SK-N-SH treated with all-trans-retinoic acid at 6 μM for 48 hours (cell line): Measurements from ENCODE around the gene DNAJC10.
"Not testable (repeated sequence)": the region's sequence is repeated elsewhere in the genome, so short reads cannot be mapped to it uniquely, and the experiment has no call there.

Source experiments
- ATAC-seq: fragments of 200-7000 bp; cut with Tn5 transposase; 3 replicates; pipeline ENCODE4 v1.9.1; 2020; ENCODE audit warnings: mild to moderate bottlenecking, moderate library complexity
- ARNTL ChIP-seq: fragments of 450-650 bp; formaldehyde crosslinking; IDR thresholded peaks from 2 replicates; pipeline ENCODE4 v1.5.0; 2020; ENCODE audit warnings: low read depth, mild to moderate bottlenecking, moderate library complexity, borderline replicate concordance
- CSDC2 ChIP-seq: fragments of 250-450 bp; sonication (Bioruptor Pico); IDR thresholded peaks from 2 replicates; pipeline ENCODE4 v1.5.0; 2020; ENCODE audit warnings: mild to moderate bottlenecking, moderate library complexity
- ESRRG ChIP-seq: fragments of 250-450 bp; sonication (Bioruptor Pico); IDR thresholded peaks from 2 replicates; pipeline ENCODE4 v1.6.1; 2021; ENCODE audit warnings: mild to moderate bottlenecking
- ISL1 ChIP-seq: fragments of 250-450 bp; sonication (Bioruptor Pico); IDR thresholded peaks from 2 replicates; pipeline ENCODE4 v2.1.2; 2022; ENCODE audit warnings: mild to moderate bottlenecking, moderate library complexity
- OSR1 ChIP-seq: fragments of 250-450 bp; sonication (Bioruptor Pico); IDR thresholded peaks from 2 replicates; pipeline ENCODE4 v1.8.0; 2022; ENCODE audit warnings: moderate library complexity, mild to moderate bottlenecking, inconsistent platforms
- POU6F1 ChIP-seq: fragments of 250-450 bp; sonication (Bioruptor Pico); IDR thresholded peaks from 2 replicates; pipeline ENCODE4 v1.8.0; 2021; ENCODE audit warnings: low read depth, mild to moderate bottlenecking, moderate library complexity, borderline replicate concordance
- PPARA ChIP-seq: fragments of 250-450 bp; sonication (Bioruptor Pico); IDR thresholded peaks from 2 replicates; pipeline ENCODE4 v1.5.0; 2020; ENCODE audit warnings: mild to moderate bottlenecking, borderline replicate concordance
- SNAI2 ChIP-seq: fragments of 250-450 bp; sonication (Bioruptor Pico); IDR thresholded peaks from 2 replicates; pipeline ENCODE4 v1.5.0; 2020; ENCODE audit warnings: mild to moderate bottlenecking, moderate library complexity
- TOX ChIP-seq: fragments of 250-450 bp; sonication (Bioruptor Pico); IDR thresholded peaks from 2 replicates; pipeline ENCODE4 v1.8.0; 2021; ENCODE audit warnings: mild to moderate bottlenecking, moderate library complexity, borderline replicate concordance
- TSHZ2 ChIP-seq: fragments of 250-450 bp; sonication (Bioruptor Pico); IDR thresholded peaks from 2 replicates; pipeline ENCODE4 v1.5.0; 2020; ENCODE audit warnings: mild to moderate bottlenecking, moderate library complexity
- ZC3H10 ChIP-seq: fragments of 250-450 bp; sonication (Bioruptor Pico); IDR thresholded peaks from 2 replicates; pipeline ENCODE4 v1.5.1; 2021; ENCODE audit warnings: mild to moderate bottlenecking, moderate library complexity
- ZFP3 ChIP-seq: fragments of 250-450 bp; sonication (Bioruptor Pico); IDR thresholded peaks from 2 replicates; pipeline ENCODE4 v1.5.0; 2020; ENCODE audit warnings: mild to moderate bottlenecking, moderate library complexity
- ZNF70 ChIP-seq: fragments of 450-650 bp; formaldehyde crosslinking; IDR thresholded peaks from 2 replicates; pipeline ENCODE4 v1.5.0; 2020; ENCODE audit warnings: mild to moderate bottlenecking, moderate library complexity
- ZNF8 ChIP-seq: fragments of 450-650 bp; formaldehyde crosslinking; IDR thresholded peaks from 2 replicates; pipeline ENCODE4 v1.5.0; 2020; ENCODE audit warnings: mild to moderate bottlenecking, moderate library complexity
- TF ChIP-seq, protein P1 (sequence below): fragments of 250-450 bp; sonication (Bioruptor Pico); IDR thresholded peaks from 2 replicates; pipeline ENCODE4 v1.8.0; 2020; ENCODE audit warnings: mild to moderate bottlenecking, moderate library complexity, borderline replicate concordance
- TF ChIP-seq, protein P2 (sequence below): fragments of 250-450 bp; sonication (Bioruptor Pico); IDR thresholded peaks from 2 replicates; pipeline ENCODE4 v1.5.1; 2021; ENCODE audit warnings: mild to moderate bottlenecking, moderate library complexity

The DNAJC10 gene

DNA sequence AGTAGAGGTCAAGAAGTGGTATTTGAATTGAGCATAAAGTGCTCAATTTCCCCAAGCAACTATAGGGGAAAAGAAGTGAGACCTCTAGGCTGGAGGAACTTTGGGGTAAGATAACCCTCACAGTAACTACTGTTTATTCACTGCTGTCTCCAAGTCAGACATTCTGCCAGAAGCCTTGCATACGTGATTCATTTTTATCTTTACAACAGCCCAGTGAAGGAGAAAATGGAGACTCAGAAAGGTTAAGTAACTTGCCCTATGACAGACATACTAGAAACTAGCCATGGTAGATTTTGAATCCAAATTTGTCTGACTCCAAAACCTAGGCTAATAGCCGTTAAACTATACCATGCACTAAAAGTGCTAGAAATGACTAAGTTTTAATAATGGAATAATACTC, 28.4 kb downstream of the DNAJC10 start (continued):
- TF ChIP-seq, protein P1, sequence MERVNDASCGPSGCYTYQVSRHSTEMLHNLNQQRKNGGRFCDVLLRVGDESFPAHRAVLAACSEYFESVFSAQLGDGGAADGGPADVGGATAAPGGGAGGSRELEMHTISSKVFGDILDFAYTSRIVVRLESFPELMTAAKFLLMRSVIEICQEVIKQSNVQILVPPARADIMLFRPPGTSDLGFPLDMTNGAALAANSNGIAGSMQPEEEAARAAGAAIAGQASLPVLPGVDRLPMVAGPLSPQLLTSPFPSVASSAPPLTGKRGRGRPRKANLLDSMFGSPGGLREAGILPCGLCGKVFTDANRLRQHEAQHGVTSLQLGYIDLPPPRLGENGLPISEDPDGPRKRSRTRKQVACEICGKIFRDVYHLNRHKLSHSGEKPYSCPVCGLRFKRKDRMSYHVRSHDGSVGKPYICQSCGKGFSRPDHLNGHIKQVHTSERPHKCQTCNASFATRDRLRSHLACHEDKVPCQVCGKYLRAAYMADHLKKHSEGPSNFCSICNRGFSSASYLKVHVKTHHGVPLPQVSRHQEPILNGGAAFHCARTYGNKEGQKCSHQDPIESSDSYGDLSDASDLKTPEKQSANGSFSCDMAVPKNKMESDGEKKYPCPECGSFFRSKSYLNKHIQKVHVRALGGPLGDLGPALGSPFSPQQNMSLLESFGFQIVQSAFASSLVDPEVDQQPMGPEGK: no peak
- no peak for TF ChIP-seq ARNTL (CRISPR knock-in tag)
- no peak for TF ChIP-seq TOX (CRISPR knock-in tag)
- TF ChIP-seq ZC3H10: no peak
- TF ChIP-seq, protein P2, sequence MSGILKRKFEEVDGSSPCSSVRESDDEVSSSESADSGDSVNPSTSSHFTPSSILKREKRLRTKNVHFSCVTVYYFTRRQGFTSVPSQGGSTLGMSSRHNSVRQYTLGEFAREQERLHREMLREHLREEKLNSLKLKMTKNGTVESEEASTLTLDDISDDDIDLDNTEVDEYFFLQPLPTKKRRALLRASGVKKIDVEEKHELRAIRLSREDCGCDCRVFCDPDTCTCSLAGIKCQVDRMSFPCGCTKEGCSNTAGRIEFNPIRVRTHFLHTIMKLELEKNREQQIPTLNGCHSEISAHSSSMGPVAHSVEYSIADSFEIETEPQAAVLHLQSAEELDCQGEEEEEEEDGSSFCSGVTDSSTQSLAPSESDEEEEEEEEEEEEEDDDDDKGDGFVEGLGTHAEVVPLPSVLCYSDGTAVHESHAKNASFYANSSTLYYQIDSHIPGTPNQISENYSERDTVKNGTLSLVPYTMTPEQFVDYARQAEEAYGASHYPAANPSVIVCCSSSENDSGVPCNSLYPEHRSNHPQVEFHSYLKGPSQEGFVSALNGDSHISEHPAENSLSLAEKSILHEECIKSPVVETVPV (CRISPR knock-in tag): no peak
- TF ChIP-seq ESRRG (CRISPR knock-in tag): no peak
- no peak for TF ChIP-seq SNAI2 (CRISPR knock-in tag)

DNA sequence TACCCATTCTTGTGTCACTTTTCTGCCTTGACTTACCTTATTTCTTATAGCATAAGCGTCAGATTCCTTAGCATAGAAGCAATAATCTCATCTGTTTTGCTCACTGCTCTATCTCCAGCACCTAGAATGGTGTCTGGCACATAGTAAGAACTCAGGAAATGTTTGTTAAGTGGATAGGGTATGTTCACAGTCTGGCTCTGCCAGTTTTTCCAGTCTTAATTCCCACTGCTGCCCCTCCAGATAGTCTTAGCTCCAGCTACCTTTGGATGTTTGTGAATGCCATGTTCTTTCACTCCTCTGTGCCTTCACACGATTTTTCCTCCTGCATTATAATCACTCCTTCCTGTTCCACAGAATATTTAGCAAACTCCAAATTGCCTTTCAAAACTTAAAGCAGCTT, 29.0 kb downstream of the DNAJC10 start:
- no peak for TF ChIP-seq CSDC2 (CRISPR knock-in tag)
- TF ChIP-seq OSR1 (CRISPR knock-in tag): no peak
- TF ChIP-seq ZNF8 (CRISPR knock-in tag): no peak
- no peak for TF ChIP-seq ZFP3
- TF ChIP-seq POU6F1: no peak
- no peak for TF ChIP-seq PPARA (CRISPR knock-in tag)
- no peak for TF ChIP-seq ZNF70 (CRISPR knock-in tag)
- no peak for ATAC-seq

- not testable (repeated sequence) for ATAC-seq
Measured at GRCh38 chr2:182745894-182746293, 29.8 kb downstream of the DNAJC10 start.

GRCh38 chr2:182754231-182754630, 38.2 kb downstream of the DNAJC10 start:
- TF ChIP-seq, protein P2 (CRISPR knock-in tag): no peak
- TF ChIP-seq ZNF8 (CRISPR knock-in tag) (no peak), OSR1 (CRISPR knock-in tag) (no peak), ISL1 (CRISPR knock-in tag) (no peak), CSDC2 (CRISPR knock-in tag) (no peak), ESRRG (CRISPR knock-in tag) (no peak), ZC3H10 (no peak), TSHZ2 (CRISPR knock-in tag) (no peak), POU6F1 (no peak), PPARA (CRISPR knock-in tag) (no peak)
- ATAC-seq: no peak
